Right ventricle myocardium inferior (tissue), 1 donor: ENCODE data around the gene VAMP4. TPM values are rescaled to one million over a fixed set of nuclear protein-coding genes. Genes with fewer than 3 reads are reported as not detected.
A peak's percentile ranks its signal among the peaks of the same experiment; 100 is the strongest.
"Not testable (repeated sequence)": the region's sequence is repeated elsewhere in the genome, so short reads cannot be mapped to it uniquely, and the experiment has no call there.

Experiments
- ATAC-seq: fragments of 200-7000 bp; cut with Tn5 transposase; one replicate; pipeline ENCODE4 v1.9.1; 2020; ENCODE audit warnings: mild to moderate bottlenecking, moderate library complexity
- DNase-seq: peaks from one replicate; pipeline ENCODE4 v3.0.0; 2021; ENCODE audit errors: missing footprints
- intact Hi-C: fragments of 100-400 bp; cut with DNase I; formaldehyde crosslinking; loops from one replicate; pipeline ENCODE4 v1.11.0; 2022
- total RNA-seq: library from RNA; stranded (reverse); fragmentation: NEBNext Ultra II Directional; extraction: Animal tissue kit (Norgen Biotek cat#: 25700); gene quantifications from one replicate; pipeline ENCODE4 v1.2.1, GENCODE V29; 2021
- donor health status: DM: no; HTN: yes; CAD: no; lungs with severe emphysema.

VAMP4 gene
- total RNA-seq, 1 donor from 2014 or later: 11.4 TPM

DNA sequence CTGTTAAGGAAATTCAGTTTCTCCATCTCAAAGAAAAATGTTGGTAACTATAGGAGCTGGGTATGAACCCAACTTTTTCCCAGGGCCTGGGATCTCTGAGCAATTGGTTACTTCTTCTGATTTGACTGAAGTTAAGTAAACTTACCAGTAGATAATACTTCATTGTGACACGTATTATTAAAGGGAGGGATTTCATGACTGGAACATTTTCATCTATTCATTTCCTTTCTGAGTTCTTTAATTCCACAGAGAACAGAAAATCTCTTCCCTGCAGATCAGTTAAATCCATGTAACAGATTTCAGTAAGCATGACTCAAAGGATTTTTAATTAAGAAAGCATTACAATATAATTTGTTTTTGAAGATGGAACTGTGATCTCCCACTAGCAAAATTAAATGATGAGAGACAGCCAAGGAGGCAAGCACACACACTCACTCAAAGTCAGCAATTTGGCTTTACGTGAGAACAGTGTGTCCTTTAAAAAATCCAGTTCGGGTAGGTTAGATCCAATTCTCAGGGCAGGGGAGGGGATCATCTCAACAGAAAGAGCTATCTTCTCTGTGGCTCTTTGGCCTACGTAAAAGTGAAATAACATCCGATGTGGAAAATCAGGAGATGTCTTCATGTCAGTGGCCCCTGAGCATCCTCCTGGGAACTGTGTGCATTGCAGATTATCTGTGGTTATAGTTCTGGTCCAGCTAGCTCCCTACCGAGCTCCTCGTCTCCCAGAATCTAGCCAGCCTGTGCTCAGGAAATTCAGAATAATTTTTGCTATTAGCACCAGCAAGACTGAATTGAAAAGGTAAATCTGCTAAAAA, 78.6 kb downstream of the VAMP4 start:
- intact Hi-C loops: no loop called here
- DNase-seq: no peak
- peak; percentile 70 for ATAC-seq

DNA sequence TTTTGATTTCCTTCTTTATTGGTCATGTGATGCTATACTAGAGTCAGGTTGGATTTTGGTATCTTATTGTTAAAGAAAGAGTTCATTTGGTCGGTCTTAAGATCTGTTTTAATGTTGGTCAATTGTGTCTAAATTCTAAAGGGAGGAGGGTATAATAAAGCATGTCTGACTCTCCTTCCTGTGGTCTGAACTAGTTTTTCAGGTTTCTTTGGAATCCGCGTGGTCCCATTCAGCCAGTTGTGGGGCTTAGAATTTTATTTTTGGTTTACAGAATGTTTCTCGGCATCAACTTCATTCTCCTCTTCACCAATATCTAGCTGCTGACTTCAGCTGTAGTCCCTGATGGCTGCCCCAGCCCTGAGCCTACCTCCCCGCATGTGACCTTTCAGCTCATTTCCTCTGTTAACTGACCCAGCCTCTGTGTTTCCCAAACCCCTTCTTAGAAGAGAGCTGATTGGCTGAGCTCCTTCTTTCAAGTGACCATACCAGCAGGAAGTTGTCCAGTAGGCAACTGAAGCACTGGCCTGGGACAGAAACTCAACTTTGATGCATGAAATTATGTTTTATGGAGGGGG, 80.7 kb downstream of the VAMP4 start:
- no peak for DNase-seq
- intact Hi-C loops: no loop called here
- ATAC-seq: no peak

DNA sequence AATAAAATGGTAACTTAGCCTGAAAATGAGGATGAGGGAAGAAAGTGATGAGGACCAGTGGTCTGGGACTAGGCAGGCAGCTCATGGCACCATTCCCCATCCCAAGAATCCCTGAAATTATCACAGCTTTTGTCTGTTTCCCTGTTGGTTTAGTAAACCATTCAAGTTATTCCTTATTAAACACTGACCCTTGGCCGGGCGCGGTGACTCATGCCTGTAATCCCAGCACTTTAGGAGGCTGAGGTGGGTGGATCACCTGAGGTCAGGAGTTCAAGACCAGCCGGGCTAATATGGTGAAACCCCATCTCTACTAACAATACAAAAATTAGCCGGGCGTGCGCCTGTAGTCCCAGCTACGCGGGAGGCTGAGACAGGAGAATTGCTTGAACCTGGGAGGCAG, 85.7 kb downstream of the VAMP4 start:
- intact Hi-C loops, DNase-seq, ATAC-seq: not testable (repeated sequence)

DNA sequence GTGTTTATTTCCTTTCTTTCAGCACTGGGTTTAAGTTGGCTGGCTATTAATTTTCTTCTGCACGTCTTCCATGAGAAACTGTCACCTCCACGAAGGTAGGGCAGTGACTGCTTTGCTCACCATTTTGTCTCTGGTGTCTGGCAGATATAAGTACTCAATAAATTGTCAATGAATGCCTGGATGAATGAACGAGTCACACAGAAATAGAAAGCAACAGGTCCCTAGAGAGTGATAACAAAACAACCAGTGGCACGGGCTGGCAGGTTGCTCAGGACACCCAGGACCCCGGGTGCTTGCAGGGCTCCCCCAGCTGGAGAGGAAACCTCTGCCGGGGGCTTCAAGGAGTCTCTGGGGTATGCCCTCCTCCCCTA, 86.1 kb downstream of the VAMP4 start:
- no peak for ATAC-seq
- DNase-seq: no peak
- intact Hi-C loops: no loop called here

DNA sequence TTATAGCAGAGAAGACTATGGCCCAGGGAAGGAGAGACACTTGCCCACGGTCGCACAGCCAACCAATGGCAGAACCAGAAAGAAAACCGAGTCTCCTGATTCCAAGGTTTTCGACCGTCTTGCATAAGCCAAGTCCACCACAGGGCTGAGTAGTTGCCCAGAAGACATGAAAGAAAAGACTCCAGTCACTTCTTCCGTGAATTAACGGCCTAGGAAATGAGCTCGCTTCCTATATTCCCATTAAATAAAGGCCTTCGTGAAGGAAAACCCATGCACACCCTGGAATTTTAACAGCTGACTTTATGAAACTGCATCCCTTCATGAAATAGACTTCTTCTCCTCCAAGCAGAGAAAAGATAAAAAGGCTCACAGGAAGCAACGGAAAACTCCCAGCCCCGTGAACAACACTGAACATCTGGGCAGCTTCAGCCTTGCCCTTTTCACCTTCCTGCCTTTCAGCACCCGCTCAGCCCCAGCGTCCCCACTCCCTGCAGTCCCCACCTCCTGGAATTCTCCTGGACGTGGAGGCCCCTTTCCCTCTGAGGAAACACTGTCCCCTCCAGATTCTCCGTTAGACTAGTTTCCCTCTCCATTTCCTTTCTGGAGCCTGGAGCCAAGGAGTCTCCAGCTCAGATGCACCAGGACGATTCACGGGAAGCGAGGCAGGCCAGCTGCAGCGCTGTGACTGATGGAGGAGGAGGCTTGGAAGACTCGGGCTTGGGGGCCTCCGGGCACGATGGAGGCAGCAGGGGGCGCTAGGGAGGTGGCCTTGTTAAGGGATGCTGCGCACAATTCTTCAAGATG, 86.7 kb downstream of the VAMP4 start:
- intact Hi-C loops: loop anchor here (5.0 kb wide), 1 partner anchor 127 kb away; the partner anchor contains the start of gene METTL13
- DNase-seq (peak; percentile 91), ATAC-seq (peak; percentile 95)

DNA sequence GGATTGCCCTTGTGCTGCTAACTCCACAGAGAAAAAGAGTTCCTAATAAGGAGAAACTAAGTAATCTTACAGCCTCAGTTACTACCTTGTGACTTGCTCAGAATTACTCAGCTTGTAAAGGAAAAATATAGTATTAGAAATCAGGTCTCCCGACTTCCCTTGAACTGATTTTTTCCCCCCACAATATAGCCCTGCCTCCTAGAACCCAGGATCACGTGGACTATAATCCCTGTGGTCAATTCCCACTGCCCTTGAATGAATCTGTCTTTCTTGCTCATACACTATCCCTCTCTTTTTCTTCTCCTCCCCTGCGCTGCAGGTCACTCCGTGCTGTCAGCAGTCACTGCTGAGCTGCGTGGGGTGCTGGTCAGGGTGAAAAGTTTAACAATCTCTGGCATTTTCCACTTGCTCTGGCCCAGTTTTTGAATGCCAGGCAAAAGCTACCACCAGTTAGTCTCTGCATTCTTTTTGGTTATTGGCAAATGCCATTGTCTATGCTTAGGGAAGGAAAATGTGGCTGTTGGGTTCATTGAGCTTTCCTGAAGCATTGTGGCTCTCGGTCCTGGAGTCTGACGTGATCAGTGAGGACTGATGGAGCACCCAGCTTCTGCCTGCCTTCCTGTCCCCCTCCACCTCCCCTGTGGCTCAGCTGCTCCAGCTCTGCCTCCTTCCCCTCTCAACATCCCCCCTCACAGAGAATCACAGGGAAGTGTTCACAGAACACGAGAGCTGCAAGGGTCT, 87.5 kb downstream of the VAMP4 start:
- intact Hi-C loops: loop anchor here (5.0 kb wide), 1 partner anchor 128 kb away; the partner anchor contains the start of gene METTL13
- DNase-seq (no peak), ATAC-seq (peak; percentile 27)

DNA sequence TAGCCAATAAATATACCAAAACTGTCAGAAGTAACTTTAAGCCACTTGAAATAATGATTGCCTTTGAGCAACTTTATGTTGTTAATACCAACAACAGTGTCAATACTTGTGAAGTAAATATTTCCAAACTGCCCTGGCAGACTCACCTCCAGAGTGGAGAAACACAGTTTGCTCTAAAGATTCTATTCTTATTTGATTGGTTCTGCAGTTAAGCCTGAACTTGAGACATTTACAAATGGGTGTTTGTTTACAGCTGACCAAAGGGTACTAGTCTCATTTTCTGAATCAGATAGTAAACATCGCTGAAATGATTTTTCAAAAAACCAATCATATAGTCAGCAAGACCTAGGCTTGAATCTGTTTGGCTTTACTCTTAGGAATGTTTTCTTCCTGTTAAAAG, 88.1 kb downstream of the VAMP4 start:
- intact Hi-C loops: loop anchor here (5.0 kb wide), 1 partner anchor 129 kb away; the partner anchor contains the start of gene METTL13
- DNase-seq: no peak
- no peak for ATAC-seq

DNA sequence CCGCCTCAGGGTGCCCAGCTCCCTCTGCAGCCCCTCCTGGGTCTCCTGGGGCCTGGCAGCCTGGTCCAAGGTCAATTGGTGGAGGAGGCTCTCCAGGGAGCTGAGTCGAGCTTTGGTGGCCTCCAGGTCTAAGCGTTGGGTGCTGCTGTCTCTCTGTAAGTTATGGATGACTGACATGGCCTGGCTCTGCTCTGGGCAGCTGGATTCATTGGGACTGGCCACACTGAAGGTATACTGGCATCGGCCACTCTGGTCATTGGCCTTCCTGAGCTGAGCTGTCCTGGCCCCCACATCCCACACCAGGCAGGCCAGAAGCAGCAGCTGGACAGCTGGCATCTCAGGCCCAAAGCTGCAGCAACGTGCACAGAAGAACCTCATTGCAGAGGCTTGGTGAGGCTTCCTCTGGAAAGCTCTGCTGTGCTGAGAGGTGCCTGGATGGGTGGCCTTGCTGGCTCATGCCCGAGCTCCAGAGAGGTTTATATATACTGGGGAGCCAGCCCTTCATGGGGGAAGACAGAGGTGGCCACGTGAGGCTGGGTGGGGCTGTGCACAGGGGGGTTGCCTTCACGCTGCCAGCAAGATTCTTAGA, 89.5 kb downstream of the VAMP4 start, which contains the start of gene MYOC:
Gene MYOC (minus strand): TSS at position 455 of the 589 bp plus-strand sequence. CDS start 77 bp downstream, at position 378.
- intact Hi-C loops: loop anchor here (5.0 kb wide), 1 partner anchor 130 kb away; the partner anchor contains the start of gene METTL13
- DNase-seq: peak; percentile 54
- ATAC-seq: peak; percentile 1

Other genes starting within 250 kb of the VAMP4 start
- not detected for gene MYOCOS, start 119.8 kb downstream of the VAMP4 start, total RNA-seq
- 5.3 TPM for gene MYOC, start 89.4 kb downstream of the VAMP4 start, total RNA-seq
- 18.9 TPM for gene METTL13, start 39.6 kb upstream of the VAMP4 start, total RNA-seq
- 1.8 TPM for gene DNM3, start 99.4 kb upstream of the VAMP4 start, total RNA-seq